ENCODE data around the gene IL10RB. TPM values are rescaled to one million over a fixed set of nuclear protein-coding genes. Genes with fewer than 3 reads are reported as not detected.
A peak's percentile ranks its signal among the peaks of the same experiment; 100 is the strongest.

IL10RB gene
- total RNA-seq, 4 donors from 2014 or later: 13.1 to 23.7 (median 20.5) TPM

DNA sequence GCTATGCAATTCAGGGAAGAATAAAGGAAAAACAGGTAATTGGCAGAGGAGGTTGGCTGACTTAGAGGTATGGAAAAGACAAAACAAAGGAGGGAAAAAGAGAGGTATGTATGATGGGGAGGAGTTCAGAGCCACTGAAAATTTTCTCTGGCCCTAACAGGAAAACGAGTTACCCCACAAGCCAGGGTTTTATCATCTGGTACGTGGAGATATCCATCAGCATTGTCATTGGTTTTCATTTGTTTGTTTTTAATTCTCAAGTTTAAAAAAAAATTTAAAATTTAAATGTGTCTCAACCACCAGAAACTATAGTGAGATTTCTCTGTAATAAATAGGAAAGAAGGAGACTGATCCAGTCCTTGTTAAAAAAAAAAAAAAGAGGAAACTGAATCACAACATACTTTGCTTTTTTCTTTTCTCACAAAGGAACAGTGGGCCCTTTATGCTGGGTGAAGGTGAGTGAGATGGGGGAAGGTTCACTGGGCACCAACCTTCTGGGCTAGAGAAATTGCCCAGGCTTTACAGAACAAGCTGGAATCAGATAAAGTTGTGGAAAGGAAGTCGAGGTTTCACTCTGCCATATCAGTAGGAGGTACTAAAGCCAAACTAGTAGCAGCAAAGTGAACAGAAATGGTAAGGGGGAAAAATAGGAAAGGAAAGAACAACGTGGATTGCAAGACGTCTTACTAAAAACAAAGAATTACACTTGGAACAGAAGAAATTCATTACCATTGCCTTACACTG is 33.7 kb upstream of the IL10RB start:
- peak overlapping the region in 2 of 4 donors; percentile 0 to 40 for H3K27ac ChIP-seq

DNA sequence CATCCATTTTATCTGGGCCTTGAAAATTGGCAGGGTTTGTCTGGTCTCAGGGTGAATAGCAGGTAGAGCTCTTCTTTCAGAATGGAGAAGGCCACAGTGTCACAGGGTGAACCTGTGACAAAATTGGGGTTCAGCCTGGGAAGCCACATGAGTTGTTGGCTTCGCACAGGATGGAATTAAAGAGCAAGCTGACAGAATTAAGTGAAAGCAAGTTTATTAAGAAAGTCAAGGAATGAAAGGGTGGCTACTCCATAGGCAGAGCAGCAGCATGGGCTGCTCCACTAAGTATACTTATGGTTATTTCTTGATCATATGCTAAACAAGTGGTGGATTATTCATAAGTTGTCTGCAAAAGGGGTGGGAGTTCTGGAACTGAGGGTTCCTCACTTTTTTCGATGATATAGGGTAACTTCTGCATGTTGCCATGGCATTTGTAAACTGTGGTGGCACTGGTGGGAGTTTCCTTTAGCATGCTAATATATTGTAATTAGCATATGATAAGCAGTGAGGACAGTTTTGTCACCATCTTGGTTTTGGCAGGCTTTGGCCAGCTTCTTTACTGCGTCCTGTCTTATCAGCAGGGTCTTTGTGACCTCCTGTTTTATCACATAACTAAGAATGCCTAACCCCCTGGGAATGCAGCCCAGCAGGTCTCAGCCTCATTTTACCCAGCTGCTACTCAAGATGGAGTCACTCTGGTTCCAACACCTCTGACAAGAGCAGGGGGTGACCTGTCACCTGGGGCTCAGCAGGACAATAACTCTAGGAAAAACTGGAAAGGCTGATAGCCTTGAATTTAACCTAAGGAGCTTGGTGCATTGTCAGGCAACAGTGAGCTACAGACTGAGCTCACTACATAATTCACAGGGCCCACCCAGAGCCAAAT is 31.3 kb upstream of the IL10RB start:
- Histone ChIP-seq H3K9me3 (no peaks in the 10 kb centered on the region), H3K27ac (no peak overlapping the region), H3K4me3 (no peak overlapping the region), H3K27me3 (no peaks in the 10 kb centered on the region), H3K36me3 (no peaks in the 10 kb centered on the region), H3K4me1 (peaks cover 0 to 43% (median 3%) of the 10 kb centered on the region in 3 donors)
- no peak for ATAC-seq
- TF ChIP-seq POLR2AphosphoS5 (IDR thresholded peaks at IDR 0.05) (no peak), EP300 (IDR thresholded peaks at IDR 0.05) (no peak), POLR2A (IDR thresholded peaks at IDR 0.05) (no peak)
- TF ChIP-seq, protein P1, sequence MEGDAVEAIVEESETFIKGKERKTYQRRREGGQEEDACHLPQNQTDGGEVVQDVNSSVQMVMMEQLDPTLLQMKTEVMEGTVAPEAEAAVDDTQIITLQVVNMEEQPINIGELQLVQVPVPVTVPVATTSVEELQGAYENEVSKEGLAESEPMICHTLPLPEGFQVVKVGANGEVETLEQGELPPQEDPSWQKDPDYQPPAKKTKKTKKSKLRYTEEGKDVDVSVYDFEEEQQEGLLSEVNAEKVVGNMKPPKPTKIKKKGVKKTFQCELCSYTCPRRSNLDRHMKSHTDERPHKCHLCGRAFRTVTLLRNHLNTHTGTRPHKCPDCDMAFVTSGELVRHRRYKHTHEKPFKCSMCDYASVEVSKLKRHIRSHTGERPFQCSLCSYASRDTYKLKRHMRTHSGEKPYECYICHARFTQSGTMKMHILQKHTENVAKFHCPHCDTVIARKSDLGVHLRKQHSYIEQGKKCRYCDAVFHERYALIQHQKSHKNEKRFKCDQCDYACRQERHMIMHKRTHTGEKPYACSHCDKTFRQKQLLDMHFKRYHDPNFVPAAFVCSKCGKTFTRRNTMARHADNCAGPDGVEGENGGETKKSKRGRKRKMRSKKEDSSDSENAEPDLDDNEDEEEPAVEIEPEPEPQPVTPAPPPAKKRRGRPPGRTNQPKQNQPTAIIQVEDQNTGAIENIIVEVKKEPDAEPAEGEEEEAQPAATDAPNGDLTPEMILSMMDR (IDR thresholded peaks at IDR 0.05): no peak
- 90 to 96% methylated on average over 2 to 3 of the region's 3 CpGs for WGBS, 2 donors (ENCODE audit: low coverage in 1 of 2)

More for the DNA sequence above, 33.7 kb upstream of the IL10RB start:
- H3K9me3 ChIP-seq: no peaks in the 10 kb centered on the region
- no peak for ATAC-seq
- 55 to 100% methylated on average over 2 to 5 of the region's 5 CpGs for WGBS, 2 donors (ENCODE audit: low coverage in 1 of 2)
- H3K36me3 ChIP-seq: no peaks in the 10 kb centered on the region
- TF ChIP-seq EP300 (IDR thresholded peaks at IDR 0.05) (no peak), POLR2A (IDR thresholded peaks at IDR 0.05) (no peak), POLR2AphosphoS5 (IDR thresholded peaks at IDR 0.05) (no peak)
- TF ChIP-seq, protein P1 (IDR thresholded peaks at IDR 0.05): no peak
- H3K4me3 ChIP-seq: no peak overlapping the region
- no peaks in the 10 kb centered on the region for H3K27me3 ChIP-seq
- H3K4me1 ChIP-seq: peaks cover 0 to 47% (median 3%) of the 10 kb centered on the region in 3 donors

DNA sequence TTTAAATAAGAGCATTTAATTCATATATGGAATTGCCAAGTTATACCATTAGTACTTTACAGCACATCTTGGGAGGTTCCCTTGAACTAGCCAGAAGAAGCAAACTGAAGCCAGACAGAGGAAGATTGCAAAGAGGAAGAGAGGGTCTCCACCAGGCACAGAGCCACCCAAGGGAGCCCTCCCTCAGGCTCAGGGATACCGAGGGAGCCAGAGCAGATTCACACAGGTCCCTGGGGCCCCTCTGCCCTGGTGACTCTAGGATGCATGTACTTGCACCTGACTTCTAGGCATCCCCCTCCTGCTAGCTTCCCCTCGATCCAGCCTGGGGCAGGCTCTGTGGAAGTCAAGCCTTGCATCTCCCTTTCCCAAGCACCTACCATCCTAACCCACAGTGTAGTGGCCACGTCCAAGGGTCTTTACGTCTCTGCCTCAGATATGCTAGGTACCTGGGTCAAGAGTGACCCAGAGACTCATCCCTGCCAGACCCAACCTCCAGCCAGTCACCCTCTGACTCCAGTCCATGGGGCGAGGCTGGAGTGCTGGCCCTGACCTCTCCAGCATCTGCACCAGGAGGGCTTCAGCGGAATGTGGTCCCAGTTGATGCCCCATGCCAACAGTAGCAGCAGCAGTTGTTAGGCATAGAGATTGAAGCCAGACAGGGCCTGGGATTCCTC is 30.0 kb upstream of the IL10RB start:
- ATAC-seq: no peak
- Histone ChIP-seq H3K27me3 (no peaks in the 10 kb centered on the region), H3K27ac (no peak overlapping the region), H3K36me3 (no peaks in the 10 kb centered on the region), H3K4me1 (peaks cover 0 to 36% (median 3%) of the 10 kb centered on the region in 3 donors), H3K4me3 (no peak overlapping the region), H3K9me3 (no peaks in the 10 kb centered on the region)
- WGBS, 2 donors (ENCODE audit: low coverage in 1 of 2): 100% methylated on average over 1 of the region's 6 CpGs; no CpG with 5 or more reads in 1 of the 2 donors
- TF ChIP-seq EP300 (IDR thresholded peaks at IDR 0.05) (no peak), POLR2AphosphoS5 (IDR thresholded peaks at IDR 0.05) (no peak), POLR2A (IDR thresholded peaks at IDR 0.05) (no peak)
- TF ChIP-seq, protein P1 (IDR thresholded peaks at IDR 0.05): no peak

DNA sequence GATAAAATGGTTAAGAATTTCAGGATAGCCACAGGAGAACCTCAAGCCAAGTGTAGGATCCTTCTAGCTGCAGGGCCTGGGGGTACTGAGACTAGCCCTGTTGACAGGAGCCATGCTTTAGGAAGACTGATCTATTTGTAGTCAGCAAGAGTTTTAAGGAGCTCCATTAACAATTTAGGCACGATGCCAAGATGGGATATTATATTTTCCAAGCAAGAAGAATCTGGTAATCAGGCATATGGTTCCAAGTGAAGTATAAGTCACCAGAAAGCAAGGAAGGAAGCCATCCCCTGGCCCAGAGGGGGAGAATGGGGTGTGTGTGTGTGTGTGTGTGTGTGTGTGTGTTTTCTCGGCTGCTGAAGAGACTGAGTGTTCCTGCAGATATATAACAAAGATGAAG is 29.4 kb upstream of the IL10RB start:
- peaks cover 0 to under 1% of the 10 kb centered on the region in 2 donors for H3K36me3 ChIP-seq
- 34 to 50% methylated on average over 1 to 2 of the region's 2 CpGs for WGBS, 2 donors (ENCODE audit: low coverage in 1 of 2)
- ATAC-seq: no peak

More for the DNA sequence above, 29.4 kb upstream of the IL10RB start:
- H3K9me3 ChIP-seq: no peaks in the 10 kb centered on the region
- TF ChIP-seq, protein P1 (IDR thresholded peaks at IDR 0.05): no peak
- TF ChIP-seq POLR2AphosphoS5 (IDR thresholded peaks at IDR 0.05) (no peak), POLR2A (IDR thresholded peaks at IDR 0.05) (no peak), EP300 (IDR thresholded peaks at IDR 0.05) (no peak)
- H3K27me3 ChIP-seq: no peaks in the 10 kb centered on the region
- H3K4me3 ChIP-seq: no peak overlapping the region
- H3K4me1 ChIP-seq: peaks cover 0 to 29% (median 0%) of the 10 kb centered on the region in 3 donors
- H3K27ac ChIP-seq: no peak overlapping the region
